HG03432 (cell line): Measurements from ENCODE around the gene SKOR1.

Experiments
- ATAC-seq: cut with Tn5 transposase; IDR thresholded peaks from one replicate; pipeline ENCODE4 v1.9.1; 2021; ENCODE audit warnings: mild to moderate bottlenecking, moderate library complexity; ENCODE audit not compliant: unreplicated experiment

SKOR1 gene

DNA sequence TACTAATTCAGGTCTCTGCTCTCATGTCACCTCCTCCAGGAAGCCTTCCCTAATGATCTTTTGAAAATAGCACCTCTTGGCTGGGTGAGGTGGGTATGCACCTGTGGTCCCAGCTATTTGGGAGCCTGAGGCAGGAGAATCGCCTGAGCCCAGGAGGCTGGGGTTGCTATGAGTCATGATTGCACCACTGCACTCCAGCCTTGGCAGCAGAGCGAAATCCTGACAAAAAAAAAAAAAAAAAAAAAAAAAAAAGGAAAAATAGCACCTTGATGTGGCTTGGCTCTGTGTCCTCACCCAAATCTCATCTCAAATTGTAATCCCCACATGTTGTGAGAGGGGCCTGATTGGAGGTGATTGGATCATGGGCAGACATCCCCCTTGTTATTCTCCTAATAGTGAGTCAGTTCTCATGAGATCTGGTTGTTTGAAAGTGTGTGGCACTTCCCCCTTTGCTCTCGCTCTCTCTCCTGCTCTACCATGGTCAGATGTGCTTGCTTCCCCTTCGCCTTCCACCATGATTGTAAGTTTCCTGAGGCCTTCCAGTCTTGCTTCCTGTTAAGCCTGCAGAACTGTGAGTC is 25.8 kb downstream of the SKOR1 start:
- ATAC-seq, result no peak

DNA sequence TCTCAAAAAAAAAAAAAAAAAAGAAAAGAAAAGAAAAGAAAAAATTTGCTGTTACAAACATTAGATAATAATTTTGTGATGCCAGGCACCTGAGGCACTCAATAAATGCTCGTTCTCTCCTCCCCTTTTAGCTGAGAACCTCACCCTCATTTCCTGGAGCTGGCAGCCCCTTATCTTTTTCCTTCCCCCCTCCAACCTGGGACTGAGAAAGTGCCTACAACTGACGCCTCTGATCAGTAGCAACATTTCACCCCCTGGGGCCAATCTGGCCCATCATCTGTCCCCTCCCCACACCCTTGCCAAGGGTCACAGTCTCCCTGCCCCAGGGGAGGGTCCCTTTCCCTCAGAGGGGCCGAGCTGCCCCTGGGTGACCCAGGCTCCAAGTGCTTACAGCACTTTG is 27.1 kb downstream of the SKOR1 start:
- ATAC-seq, result no peak

DNA sequence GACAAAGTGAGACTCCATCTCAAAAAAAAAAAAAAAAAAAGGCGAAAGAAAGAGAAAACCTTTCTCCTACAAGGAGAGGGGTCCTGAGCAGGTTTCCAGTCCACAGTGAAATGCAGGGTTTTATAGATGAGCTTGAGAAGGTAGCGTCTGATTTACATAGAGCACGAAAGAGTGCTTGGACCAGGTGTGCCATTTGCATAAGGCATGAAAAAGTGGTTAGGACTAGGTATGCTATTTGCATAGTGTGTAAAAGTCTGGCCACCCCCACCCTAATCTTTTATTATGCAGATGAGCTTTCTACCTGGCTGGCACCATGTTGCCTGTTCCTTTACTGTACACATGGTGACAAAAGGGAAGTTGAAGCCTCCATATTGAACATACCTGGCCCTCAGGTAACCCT is 28.1 kb downstream of the SKOR1 start:
- ATAC-seq, result no peak

DNA sequence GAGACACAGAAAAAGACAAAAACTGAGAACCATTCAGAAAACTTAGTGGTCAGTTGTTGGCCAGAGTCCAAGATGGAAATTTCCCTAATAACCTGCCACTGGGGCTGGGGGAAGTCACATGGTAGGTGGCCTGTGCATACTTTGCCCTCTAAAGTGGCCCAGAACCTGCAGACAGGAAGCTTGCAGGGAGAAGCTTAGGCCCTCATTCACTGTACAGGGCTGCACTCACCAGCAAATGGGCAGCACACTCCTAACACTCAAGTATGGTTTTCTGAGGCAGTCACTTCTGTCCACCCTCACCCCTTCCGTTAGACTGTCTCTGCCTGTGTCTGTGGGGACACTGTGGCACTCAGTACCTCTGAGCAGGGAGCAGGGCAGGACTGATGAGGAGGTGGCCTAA is 29.0 kb downstream of the SKOR1 start:
- no peak for ATAC-seq

DNA sequence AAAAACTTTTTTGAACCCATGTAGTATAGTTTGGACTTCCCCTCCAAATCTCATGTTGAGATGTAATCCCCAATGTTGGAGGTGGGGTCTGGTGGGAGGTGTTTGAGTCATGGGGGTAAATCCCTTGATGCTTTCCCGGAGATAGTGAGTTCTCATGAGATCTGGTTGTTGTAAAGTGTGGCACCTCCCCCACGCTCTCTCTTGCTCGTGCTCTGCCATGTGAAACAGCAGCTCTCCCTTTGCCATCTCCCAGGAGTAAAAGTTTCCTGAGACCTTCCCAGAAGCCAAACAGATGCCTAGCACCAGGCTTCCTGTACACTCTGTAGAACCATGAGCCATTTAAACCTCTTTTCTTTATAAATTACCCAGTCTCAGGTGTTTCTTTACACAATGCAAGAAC is 30.5 kb downstream of the SKOR1 start:
- no peak for ATAC-seq

DNA sequence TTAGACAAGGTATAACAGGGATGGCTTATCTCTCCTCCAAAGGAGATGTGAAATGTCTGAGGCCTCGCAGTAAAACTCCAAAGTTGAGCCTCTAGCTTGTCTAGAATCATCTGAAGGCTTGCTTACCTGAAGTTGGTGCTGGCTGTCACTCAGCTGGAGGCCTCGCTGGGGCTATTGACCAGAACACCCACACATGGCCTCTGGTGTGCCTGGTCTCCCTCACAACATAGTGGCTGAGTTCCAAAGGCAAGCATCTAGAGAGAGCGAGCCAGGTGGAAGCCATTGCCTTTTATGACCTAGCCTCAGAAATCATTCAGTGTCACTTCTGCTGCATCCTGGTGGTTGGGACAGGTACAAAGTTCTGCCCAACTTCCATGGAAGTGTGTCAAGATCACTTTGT is 31.9 kb downstream of the SKOR1 start:
- ATAC-seq, result no peak

DNA sequence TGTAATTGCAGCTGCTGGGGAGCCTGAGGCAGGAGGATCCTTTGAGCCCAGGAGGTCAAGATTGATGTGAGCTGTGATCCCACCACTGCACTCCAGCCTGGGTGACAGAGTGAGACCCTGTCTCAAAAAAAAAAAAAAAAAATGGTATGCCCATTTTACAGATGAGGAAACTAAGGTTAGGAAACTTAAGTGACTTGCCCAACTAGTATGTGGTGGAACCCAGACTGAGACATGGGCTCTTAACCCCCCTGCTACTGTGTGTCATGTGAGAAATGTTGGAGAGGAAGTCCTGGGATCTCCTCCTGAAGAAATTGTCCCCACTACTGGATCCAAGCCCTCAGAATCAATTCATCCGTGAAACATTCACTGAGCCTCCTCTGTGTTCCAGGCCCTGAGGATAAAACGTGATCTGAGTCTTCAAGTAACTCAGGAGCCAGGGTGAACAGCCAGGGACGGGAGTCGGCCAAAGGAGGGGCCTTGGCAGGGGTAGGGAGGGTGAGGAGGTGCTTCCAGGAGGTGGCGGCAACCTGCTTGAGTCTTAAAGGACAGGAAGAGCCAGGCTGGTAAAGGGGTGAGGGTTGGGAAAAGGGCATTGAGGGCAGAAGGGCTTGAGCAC is 34.1 kb downstream of the SKOR1 start:
- ATAC-seq, result no peak

DNA sequence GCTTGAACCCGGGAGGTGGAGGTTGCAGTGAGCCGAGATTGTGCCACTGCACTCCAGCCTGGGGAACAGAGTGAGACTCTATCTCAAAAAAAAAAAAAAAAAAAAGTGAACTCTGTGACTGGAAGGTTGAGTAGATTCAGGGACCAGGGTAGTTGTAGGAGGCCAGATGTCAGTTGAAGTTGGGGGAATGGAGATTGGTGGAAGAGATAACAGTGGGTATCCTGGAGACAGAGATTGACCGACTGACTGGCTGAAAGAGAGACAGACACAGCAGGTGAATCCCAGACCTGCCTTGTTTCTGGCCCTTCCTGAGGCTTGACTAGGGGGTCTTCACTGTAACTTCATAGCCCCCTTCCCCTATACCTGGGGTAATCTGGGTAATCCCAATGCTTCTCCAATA is 36.7 kb downstream of the SKOR1 start:
- ATAC-seq, result no peak

DNA sequence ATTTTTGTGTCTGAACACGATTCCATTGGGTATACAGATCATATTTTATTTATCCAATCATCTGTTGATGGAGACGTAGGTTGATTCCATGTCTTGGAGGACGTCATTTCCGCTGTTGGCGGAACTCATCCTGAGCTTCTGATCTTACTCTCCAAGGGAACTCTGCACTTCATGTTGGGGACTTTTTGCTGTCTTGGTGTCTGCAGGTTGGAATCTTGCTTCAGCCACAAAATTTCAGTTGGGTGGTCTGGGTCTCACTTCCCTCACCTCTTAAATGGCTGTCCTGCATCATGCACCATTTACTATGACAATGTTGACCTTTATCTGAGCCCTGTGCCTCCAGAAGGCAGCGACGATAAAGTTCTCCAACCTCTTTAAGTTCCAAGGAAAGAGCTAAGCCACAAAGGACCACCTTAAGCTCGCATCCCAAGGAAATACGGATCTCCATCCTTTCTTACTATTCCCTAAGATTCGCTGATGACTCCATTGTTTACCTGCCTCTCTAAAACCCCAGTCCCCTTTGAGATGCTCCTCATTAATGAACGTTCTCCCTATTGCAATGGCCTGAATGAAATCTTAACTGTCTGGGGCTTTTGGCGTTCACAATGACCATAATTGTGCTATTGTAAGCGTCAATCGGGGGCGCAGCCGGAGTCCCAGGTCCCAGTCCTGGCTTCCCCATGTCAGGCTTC is 37.6 kb downstream of the SKOR1 start:
- peak; percentile 32 for ATAC-seq

DNA sequence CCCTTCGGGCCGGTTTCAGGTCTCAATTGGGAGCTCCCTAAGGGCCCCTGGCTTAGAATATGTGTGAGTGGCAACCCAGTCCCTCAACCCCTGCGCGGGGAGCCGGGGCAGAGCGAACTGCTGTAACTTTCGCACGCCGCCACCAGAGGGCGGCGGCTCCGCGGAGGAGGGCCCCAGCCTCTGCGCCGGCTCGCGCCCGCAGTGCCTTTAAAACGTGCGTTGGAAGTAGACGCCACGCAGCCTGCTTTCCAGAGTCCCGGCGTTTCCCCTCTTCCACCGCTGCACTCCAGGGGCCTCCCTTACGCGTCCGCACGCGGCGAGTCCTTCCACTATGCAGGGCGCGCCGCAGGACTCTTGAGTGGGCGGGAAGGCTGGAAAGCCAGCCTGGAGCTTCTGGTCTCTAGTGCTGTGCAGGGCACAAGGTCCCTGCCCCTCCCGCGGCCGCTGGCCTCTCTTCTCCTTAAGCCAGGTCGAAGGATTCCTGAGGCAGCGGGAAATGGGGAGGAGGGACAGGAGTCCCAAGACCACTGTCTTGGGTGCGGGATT is 38.2 kb downstream of the SKOR1 start:
- peak; percentile 89 for ATAC-seq

DNA sequence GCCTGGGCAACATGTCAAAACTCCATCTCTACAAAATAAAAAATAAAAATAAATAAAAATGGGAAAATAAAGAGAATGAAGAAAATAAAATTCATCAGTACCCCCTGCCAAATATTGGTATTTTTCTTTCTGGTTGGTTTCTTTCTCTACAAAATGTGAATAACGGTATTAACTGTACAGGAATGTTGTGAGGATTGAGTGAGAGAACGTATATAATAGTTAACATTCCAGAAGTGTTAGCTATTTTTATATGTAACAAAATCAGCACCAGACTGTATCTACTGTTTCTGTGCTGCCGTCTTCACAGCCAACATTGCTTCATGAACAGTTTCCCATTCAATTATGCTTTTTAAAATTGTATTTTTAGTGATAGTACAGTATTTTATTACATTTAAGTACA is 40.0 kb downstream of the SKOR1 start:
- no peak for ATAC-seq

DNA sequence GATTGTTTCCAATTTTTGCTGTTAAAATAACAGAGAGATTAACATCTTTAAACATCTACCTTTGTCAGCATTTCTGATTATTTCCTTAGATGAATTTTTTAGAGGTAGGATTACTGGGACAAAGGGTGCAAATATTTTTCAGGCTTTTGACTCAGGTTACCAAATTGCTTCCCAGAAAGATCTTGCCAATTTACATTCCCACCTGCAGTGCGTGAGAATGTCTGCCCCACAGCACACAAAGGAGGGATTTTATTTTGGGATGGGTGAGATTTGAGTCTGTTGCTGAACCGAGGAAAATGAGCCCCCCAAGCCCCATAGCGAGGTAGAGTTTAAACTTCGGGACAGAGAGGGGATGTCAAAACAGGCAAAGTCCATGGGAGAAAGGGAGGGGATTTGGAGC is 40.5 kb downstream of the SKOR1 start:
- no peak for ATAC-seq

DNA sequence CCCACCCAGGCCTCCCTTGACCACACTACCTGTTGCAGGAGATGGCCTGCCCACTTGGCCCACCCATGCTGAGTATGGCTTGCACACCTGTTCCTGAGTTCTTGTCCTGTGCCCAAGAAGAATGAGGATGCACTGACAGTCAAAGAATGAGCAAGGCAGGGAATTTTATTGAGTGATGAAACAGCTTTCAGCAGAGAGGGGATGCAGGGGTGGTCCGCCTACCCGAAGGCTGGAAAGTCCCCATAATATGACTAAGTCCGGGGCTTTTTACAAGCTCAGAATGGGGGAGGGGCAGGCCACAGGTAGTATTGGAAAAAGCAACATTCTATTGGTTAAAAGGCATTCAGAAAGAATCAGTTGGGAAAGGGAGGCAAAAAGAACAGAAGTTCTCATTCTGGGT is 44.4 kb downstream of the SKOR1 start:
- ATAC-seq, result no peak

DNA sequence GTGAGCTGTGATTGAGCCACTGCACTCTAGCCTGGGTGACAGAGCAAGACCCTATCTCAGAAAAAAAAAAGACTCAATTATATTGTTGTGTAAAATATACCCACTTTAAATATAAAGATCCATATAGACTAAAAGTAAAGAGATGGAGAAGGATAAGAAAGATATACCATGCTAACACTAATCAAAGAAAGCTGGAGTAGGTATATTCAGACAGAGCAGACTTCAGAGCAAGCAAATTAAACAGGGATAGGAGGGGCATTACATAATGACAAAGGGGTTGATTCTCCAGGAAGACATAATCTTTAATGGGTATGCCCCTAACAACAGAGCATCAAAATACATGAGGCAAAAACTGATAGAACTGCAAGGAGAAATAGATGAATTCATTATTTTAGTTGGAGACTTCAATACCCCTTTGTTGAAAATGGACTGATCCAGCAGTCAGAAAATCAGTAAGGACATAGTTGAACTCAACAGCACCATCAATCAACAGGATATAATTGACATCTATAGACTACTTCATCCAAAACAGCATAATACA is 45.6 kb downstream of the SKOR1 start:
- ATAC-seq, result no peak

DNA sequence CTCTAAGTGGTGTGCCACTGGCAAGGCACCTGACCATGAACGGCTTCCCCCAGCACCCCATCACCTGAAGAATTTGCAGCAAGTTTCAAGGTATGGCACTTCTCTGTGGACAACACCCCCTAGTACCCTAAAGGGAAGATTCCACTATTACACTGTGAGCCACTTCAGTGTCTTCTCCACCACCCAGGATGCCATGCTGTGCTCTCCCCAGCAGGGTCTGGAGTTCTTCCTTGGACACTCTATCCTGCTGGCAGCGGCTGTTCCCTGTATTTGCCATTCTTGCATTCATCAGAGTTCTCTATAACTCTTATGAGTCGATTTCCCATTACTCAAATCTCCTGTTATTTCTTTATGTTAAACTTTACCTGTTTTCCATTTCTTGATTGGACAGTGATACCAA is 48.5 kb downstream of the SKOR1 start:
- ATAC-seq, result no peak

DNA sequence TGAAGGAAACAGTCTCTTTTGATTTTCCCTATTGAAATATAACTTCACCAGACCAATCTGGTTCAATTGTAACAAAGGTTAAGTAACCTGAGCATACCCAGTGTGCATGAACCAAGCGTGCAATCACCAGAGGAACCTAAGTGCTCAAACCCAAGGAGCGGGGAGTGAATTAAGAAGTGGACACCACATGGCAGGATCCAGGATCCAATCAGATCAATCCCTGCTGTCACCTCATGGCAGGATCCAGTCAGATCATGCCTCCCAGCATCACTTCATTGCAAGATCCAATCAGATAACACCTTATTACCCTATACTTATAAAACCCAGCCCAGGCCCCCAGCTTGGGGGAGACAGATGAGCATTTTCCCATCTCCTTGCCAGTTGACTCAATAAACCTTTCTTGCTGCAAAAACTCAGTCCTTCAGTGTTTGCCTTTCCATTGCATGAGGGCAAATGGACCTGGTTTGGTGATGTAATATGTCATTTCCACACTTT is 53.5 kb downstream of the SKOR1 start:
- no peak for ATAC-seq

DNA sequence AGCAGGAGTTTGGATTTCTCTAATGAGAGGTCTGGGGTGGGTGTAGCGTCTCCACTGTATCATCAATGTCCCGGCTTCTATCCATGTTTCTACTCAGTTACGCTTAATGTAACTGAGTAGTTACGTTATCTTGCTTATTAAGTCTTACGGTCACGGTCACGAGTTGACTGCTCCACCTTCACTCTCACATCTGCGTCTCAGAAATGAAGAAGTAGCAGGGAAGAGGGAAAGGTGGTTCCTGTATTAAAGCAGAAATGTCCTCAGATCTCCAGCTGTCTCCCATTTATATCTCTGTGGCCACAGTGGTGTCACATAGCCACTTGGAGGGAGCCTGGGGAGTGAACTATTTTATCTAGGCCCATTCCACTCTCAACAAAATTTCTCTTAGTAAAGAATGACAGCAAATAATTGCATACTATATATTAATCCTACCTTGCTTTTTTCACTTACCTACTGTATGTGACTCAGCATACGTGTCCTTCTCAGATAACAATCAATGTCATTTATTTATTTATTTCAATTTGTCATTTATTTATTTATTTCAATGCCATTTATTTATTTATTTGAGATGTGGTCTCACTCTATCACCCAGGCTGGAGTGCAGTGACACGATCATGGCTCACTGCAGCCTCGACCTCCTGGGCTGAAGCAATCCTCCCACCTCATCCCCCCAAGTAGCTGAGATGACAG is 54.3 kb downstream of the SKOR1 start:
- no peak for ATAC-seq

DNA sequence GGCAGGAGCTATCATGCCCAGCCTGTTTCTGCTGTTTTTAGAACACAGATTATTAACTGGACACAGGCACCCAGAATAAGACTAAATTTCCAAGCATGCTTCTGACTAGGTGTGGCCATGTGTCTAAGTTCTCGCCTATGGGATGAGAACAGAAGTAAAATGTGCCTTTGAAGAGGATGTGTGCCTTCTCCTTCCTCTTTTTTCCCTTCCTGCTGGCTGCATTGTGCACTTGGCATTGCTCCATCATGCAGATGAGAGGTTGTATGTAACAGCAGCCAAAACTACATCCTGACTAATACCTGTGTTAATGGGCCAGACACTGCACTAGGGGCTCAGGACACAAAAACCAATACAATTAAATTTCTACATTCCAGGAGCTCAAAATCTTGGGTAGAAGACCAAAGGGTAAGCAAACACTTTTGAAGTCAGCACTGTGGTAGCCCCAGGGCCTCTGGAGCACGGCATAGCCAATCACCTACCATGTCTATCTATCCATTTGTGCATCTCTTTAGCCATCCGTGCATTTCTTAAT is 55.4 kb downstream of the SKOR1 start:
- no peak for ATAC-seq

DNA sequence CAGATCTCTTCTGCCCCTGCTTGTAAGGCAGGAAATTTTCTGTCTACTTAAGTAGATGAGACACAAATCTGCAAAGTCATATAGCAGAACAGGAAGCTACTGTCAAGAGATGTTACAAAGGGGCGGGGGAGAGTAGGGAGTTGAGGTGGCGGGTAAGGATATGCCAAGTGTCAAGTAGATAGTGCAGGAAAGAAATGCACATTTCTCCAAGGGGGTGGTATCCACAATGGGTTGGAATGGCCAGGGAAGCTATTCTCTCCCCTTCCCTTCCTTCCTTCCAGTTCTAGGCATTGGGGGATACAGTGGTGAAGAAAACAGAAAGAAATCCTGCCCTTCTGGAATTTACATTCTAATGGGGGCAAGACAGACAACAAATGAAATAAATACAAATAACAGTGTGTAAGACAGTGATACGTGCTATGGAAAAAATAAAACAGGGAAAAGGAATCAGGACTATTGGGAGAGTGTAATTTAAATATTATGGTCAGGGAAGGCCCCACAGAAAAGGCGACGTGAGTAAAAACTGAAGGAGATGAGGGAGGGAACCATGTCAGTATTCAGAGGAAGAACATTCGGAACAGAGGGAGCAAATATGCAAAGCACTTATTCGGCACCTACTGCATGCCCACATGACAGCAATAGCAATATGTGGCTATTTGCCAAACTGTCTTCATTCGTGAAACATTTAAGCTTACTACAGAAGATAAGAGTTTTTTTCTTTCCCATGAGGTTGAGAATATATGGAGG is 57.4 kb downstream of the SKOR1 start:
- no peak for ATAC-seq

DNA sequence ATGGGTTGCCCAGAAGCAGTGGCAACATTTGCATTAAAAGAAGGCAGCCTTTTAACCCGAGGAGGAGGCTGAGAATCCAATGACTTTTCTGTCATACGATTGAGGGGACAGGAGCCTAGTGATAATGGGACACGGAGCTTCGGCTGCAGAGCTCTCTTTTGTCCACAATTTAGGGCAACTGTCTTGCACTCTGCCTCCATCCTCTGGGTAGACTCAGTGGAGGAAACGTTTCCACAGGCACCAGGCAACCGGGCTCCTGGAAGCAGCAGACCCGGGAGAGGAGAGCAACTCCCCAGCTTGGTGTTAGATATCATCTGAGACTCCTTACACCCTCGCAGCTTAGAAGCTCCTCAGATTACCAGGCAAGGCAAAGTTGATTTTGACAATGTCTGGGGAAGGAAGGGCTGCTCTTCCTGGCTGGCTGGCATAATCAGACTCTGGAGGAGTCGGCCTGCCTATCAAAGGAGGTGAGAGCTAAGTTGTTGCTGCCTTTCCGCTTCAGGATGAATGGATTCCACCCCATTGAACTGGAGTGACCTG is 58.0 kb downstream of the SKOR1 start:
- no peak for ATAC-seq
